ENCODE data around the gene HOXD10.

DNA sequence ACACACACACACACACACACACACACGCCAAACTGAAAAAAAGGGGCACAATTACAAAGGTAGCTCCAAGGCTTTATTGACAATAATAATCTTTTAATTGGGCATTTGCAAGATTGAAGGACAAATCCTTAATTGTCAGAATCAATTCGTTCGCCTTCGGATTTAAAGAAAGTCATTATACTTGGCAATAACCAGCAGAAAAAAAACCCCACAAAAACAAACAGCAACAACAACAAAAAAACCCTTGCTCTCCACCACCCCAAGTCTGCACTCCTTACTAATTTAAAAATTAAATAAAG is 11.1 kb downstream of the HOXD10 start:
- no peak for TF ChIP-seq ZNF70 (CRISPR knock-in tag; IDR thresholded peaks at IDR 0.05)
- TF ChIP-seq PATZ1 (CRISPR knock-in tag; IDR thresholded peaks at IDR 0.05; ENCODE audit: borderline replicate concordance): no peak
- no peak for TF ChIP-seq TCF4 (CRISPR knock-in tag; IDR thresholded peaks at IDR 0.05; ENCODE audit: borderline replicate concordance)
- no peak for TF ChIP-seq ISL1 (CRISPR knock-in tag; IDR thresholded peaks at IDR 0.05)
- no peak for TF ChIP-seq PPARA (CRISPR knock-in tag; IDR thresholded peaks at IDR 0.05; ENCODE audit: borderline replicate concordance)
- no peak for TF ChIP-seq CREB5 (CRISPR knock-in tag; IDR thresholded peaks at IDR 0.05; ENCODE audit: low read depth)
- TF ChIP-seq ZFP3 (CRISPR knock-in tag; IDR thresholded peaks at IDR 0.05): no peak
